Bronchial epithelial cell (primary cell): ENCODE measurements around the gene PRDM7. TPM values are rescaled to one million over a fixed set of nuclear protein-coding genes. Genes with fewer than 3 reads are reported as not detected.

Source experiments
- DNase-seq: peaks from one replicate; pipeline ENCODE4 v3.0.0-alpha.2; 2010; ENCODE audit warnings: low read depth
- FAIRE-seq: peaks from 2 replicates; lab custom pipeline; 2011; peaks lifted over from hg19 to GRCh38; lab: Jason Lieb, UNC
- H3K27me3 ChIP-seq: 2 replicates; pipeline ENCODE4 v1.5.1; 2011; ENCODE audit warnings: low read length; ENCODE audit not compliant: control insufficient read depth, insufficient read depth
- H3K36me3 ChIP-seq: 2 replicates; pipeline ENCODE4 v1.5.1; 2011; ENCODE audit warnings: low read length; ENCODE audit not compliant: control insufficient read depth, insufficient read depth
- H3K4me3 ChIP-seq: 2 replicates; pipeline ENCODE4 v1.5.1; 2011; ENCODE audit warnings: mild to moderate bottlenecking, low read depth, low read length, control low read depth
- CTCF ChIP-seq: IDR thresholded peaks from 2 replicates; pipeline ENCODE4 v1.5.1; 2011; ENCODE audit warnings: mild to moderate bottlenecking, moderate library complexity, low read length, control low read depth, inconsistent platforms; ENCODE audit not compliant: insufficient read depth, severe bottlenecking
- total RNA-seq: library from RNA; depleted of rRNA; stranded (reverse); fragments of >200 nt; gene quantifications from 2 replicates; pipeline ENCODE4 v1.2.1, GENCODE V29; 2014

PRDM7 gene
- total RNA-seq, 1 donor from 2014 or later, result not detected

- DNase-seq (no peak), FAIRE-seq (no peak)
- Histone ChIP-seq H3K36me3 (no peaks in the 10 kb centered on the region), H3K27me3 (peaks cover 2% of the 10 kb centered on the region), H3K4me3 (no peak overlapping the region)
- no peak for TF ChIP-seq CTCF
These were observed 56.2 kb downstream of the PRDM7 start for GRCh38 chr16:90020838-90021382.

DNA sequence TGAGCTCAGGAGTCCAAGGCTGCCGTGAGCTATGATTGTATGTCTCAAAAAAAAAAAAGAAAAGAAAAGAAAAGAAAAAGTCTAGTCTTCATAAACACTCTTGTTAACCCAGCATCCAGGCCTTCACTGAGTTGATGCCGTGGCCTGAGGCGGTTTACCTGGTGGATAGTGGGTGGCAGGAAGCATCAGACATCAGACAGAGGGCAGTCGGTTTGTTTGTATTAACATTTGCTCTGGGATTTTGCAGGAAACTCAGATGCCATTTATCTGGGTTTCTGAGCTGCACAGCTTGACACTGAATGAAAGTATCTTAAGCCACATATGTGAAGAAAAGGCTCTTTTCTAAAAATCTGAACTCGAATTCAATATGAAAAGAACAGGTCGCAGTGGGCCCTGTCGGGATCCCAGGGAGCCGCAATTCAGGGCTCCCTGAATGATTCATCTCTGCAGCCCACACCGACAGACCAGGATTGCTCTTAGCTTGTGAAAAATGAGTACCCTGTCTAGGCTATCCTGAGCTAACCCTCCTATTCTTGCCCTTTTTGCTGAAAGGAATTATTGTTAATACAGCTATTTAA, 56.8 kb downstream of the PRDM7 start:
- DNase-seq (no peak), FAIRE-seq (no peak)
- no peak for TF ChIP-seq CTCF
- Histone ChIP-seq H3K4me3 (no peak overlapping the region), H3K27me3 (peaks cover 2% of the 10 kb centered on the region), H3K36me3 (no peaks in the 10 kb centered on the region)

DNA sequence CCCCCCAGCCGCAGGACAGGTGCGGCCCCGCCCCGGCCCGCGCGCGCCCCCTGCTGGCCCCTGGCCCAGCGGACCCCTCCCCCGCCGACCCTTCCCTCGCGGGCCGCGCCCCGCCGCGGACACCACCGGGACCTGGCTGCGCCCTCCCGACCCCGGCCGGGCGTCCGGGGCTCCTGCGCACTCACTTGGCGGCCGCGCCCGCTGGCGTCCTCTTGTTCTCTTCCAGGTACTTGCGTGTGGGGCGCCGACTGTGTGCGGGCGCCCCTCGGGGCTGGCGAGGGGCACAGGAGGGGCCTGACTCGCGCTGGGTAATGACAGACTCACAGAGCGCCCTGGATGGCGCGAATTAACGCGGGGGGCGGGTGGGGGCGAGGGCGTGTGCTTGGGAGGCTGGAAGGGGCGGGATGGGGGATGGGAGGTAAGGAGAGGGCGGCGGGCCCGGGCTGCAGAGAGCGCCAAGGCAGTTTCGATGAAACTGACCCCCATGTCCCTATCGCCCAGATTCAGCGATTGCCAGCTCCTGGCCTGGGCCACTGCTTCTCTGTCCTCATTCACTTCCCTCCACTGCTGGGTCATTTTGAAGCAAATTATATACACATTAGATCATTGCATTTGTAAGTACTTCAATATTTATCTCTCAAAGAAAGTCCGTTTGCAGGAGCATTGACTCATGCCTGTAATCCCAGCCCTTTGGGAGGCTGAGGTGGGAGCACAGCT, 57.4 kb downstream of the PRDM7 start:
- peak; percentile 23 for TF ChIP-seq CTCF
- peak overlapping the region; percentile 56 for H3K4me3 ChIP-seq
- H3K36me3 ChIP-seq, result no peaks in the 10 kb centered on the region
- H3K27me3 ChIP-seq, result peaks cover 2% of the 10 kb centered on the region
- FAIRE-seq (no peak), DNase-seq (peak; percentile 56)

GRCh38 chr16:90018652-90019542, 58.2 kb downstream of the PRDM7 start, which contains the start of gene DBNDD1:
Gene DBNDD1 (minus strand): TSS chr16:90019456. CDS start chr16:90019341, 115 bp downstream.
- FAIRE-seq (no peak), DNase-seq (no peak)
- TF ChIP-seq CTCF, result no peak
- Histone ChIP-seq H3K27me3 (peaks cover 2% of the 10 kb centered on the region), H3K36me3 (no peaks in the 10 kb centered on the region), H3K4me3 (peak within 1 kb of the TSS; percentile 56)

DNA sequence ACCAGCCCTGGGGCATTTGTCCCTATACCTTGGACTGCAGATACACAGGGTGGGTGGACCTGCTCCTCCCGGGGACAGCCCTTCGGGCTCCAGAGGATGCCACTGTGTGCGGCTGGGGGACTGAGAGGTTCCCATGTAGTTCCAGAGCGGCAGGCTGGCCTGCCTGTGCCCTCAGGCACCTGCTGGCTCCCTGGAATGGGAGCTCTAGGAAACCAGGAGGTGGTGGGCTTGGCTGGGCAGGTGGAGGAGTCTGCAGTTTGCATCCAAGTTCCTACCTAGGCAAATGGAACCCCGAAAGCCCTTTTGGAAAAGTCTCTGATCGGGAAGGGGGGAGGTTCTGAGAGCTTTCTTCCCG, 58.9 kb downstream of the PRDM7 start:
- Histone ChIP-seq H3K27me3 (peaks cover 2% of the 10 kb centered on the region), H3K4me3 (peak overlapping the region; percentile 56), H3K36me3 (no peaks in the 10 kb centered on the region)
- DNase-seq, result no peak
- TF ChIP-seq CTCF, result no peak
- FAIRE-seq, result no peak
